Ascending aorta (tissue), 2 donors: ENCODE measurements around the gene AFF2. TPM values are rescaled to one million over a fixed set of nuclear protein-coding genes. Genes with fewer than 3 reads are reported as not detected.
"Not testable (repeated sequence)": the region's sequence is repeated elsewhere in the genome, so short reads cannot be mapped to it uniquely, and the experiment has no call there.

ENCODE experiments used
- DNase-seq, 2 donors: peaks; one replicate each; pipeline ENCODE4 v3.0.0-alpha.2; 2019; ENCODE audit warnings: low spot score in 2 of 2
- H3K27ac ChIP-seq, 2 donors: fragments of 200-600 bp; sonication (generic); one replicate each; pipeline ENCODE4 v1.5.1; 2016 to 2017; ENCODE audit warnings: mild to moderate bottlenecking in 1 of 2
- H3K27me3 ChIP-seq: fragments of 200-600 bp; sonication (generic); one replicate; pipeline ENCODE4 v1.5.1; 2017
- H3K36me3 ChIP-seq, 2 donors: fragments of 200-600 bp; sonication (generic); one replicate each; pipeline ENCODE4 v1.5.1; 2016
- H3K4me1 ChIP-seq, 2 donors: fragments of 200-600 bp; sonication (generic); one replicate each; pipeline ENCODE4 v1.5.1; 2016 to 2017; ENCODE audit warnings: mild to moderate bottlenecking in 1 of 2
- H3K4me3 ChIP-seq, 2 donors: fragments of 200-600 bp; sonication (generic); one replicate each; pipeline ENCODE4 v1.5.1; 2016 to 2017; ENCODE audit warnings: mild to moderate bottlenecking in 1 of 2
- H3K9me3 ChIP-seq, 2 donors: fragments of 200-600 bp; sonication (generic); one replicate each; pipeline ENCODE4 v1.5.1; 2016
- intact Hi-C: fragments of 100-400 bp; cut with DNase I; formaldehyde crosslinking; loops from one replicate; pipeline ENCODE4 v1.15.1; 2023
- total RNA-seq: library from RNA; depleted of rRNA; stranded (reverse); fragments of >200 nt; gene quantifications from one replicate; pipeline ENCODE4 v1.1.0, GENCODE V29; 2016
- TF ChIP-seq, protein P1 (sequence below), 3 experiments: fragments of 200-600 bp in 2 of 3; fragments of 450-650 bp in 1 of 3; sonication (generic) in 2 of 3; IDR thresholded peaks; one replicate each; pipeline ENCODE4 v1.5.1; 2016 to 2019; ENCODE audit warnings: antibody characterized with exemption in 3 of 3, mild to moderate bottlenecking in 1 of 3, moderate library complexity in 1 of 3

The AFF2 gene
- total RNA-seq, 1 donor from 2014 or later: 2.3 TPM

DNA sequence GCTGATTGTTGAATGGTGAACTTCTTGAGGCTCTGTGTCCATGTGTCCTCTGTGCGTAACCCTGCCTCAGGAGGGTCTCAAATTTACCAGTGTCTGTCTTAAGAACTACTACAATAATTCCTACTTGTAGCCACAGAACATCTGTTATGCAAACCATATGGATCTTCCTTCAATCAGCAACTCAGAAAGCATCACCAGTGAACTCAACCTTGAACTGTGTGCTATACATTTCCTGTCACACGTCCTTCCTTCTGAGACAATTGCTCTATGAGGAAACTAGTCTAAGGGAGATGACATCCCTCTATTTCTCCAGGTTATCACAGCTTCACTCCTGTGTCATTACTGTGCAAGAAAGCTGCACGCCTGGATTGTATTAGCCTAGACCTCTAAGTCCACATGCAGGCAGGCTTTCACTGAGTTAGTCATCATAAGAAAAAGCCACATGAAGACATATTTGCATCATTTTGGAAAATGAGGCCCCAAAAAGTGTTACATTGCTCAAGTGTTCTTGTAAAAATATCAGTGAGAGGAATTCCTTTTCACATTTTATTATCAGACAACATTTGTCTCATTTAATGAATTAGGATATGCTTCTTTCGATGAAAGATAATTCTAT is 157.8 kb downstream of the AFF2 start:
- no peak for DNase-seq
- Histone ChIP-seq H3K4me3 (no peak overlapping the region), H3K36me3 (no peaks in the 10 kb centered on the region), H3K9me3 (no peaks in the 10 kb centered on the region), H3K27ac (no peak overlapping the region), H3K4me1 (no peaks in the 10 kb centered on the region), H3K27me3 (no peaks in the 10 kb centered on the region)
- TF ChIP-seq, protein P1, sequence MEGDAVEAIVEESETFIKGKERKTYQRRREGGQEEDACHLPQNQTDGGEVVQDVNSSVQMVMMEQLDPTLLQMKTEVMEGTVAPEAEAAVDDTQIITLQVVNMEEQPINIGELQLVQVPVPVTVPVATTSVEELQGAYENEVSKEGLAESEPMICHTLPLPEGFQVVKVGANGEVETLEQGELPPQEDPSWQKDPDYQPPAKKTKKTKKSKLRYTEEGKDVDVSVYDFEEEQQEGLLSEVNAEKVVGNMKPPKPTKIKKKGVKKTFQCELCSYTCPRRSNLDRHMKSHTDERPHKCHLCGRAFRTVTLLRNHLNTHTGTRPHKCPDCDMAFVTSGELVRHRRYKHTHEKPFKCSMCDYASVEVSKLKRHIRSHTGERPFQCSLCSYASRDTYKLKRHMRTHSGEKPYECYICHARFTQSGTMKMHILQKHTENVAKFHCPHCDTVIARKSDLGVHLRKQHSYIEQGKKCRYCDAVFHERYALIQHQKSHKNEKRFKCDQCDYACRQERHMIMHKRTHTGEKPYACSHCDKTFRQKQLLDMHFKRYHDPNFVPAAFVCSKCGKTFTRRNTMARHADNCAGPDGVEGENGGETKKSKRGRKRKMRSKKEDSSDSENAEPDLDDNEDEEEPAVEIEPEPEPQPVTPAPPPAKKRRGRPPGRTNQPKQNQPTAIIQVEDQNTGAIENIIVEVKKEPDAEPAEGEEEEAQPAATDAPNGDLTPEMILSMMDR (IDR thresholded peaks at IDR 0.05): no peak
- intact Hi-C loops: no loop called here

DNA sequence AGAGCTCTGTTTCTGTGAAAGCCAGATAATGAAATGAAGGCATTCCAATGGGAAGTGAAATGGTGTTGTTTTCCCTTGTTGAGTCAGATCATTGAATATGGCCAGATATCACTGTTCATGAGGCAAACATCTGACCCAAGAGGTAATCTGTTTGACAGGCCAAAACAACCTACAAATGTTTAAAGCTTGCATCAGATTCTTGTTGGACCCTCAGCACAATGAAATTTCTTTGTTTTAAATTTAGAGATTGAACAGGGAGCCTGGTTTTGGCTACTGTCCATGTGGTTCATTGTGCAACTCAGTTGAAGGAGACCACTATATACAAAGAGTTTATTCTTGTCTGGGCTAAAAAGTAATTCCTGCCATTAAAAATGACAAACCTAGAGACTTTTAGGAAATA is 159.1 kb downstream of the AFF2 start:
- no peak overlapping the region for H3K4me3 ChIP-seq
- intact Hi-C loops: no loop called here
- TF ChIP-seq, protein P1 (IDR thresholded peaks at IDR 0.05): no peak
- H3K9me3 ChIP-seq: no peaks in the 10 kb centered on the region
- H3K4me1 ChIP-seq: no peaks in the 10 kb centered on the region
- no peaks in the 10 kb centered on the region for H3K27me3 ChIP-seq
- no peak overlapping the region for H3K27ac ChIP-seq
- no peak for DNase-seq
- H3K36me3 ChIP-seq: no peaks in the 10 kb centered on the region

DNA sequence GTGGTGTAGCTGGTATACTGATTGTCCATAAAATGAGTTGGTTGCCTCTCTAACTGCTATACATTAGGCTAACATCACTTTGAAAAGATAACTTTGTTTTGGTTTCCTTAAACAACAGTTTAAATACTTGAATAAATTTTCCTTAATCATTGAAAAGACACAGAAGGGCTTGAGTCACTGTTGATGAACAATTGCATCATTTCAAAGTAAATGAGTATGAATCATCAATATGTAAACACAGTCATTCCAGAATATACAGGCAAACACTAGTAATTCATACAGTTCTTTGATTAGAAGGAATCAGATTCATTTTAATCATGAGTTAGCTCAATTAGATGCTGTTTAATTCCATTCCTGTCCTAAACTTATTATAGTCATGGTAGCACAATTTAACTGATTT is 160.6 kb downstream of the AFF2 start:
- H3K27ac ChIP-seq: no peak overlapping the region
- TF ChIP-seq, protein P1 (IDR thresholded peaks at IDR 0.05): no peak
- H3K4me3 ChIP-seq: no peak overlapping the region
- no peaks in the 10 kb centered on the region for H3K9me3 ChIP-seq
- no peak for DNase-seq
- H3K4me1 ChIP-seq: no peaks in the 10 kb centered on the region
- intact Hi-C loops: no loop called here
- no peaks in the 10 kb centered on the region for H3K36me3 ChIP-seq
- H3K27me3 ChIP-seq: no peaks in the 10 kb centered on the region

DNA sequence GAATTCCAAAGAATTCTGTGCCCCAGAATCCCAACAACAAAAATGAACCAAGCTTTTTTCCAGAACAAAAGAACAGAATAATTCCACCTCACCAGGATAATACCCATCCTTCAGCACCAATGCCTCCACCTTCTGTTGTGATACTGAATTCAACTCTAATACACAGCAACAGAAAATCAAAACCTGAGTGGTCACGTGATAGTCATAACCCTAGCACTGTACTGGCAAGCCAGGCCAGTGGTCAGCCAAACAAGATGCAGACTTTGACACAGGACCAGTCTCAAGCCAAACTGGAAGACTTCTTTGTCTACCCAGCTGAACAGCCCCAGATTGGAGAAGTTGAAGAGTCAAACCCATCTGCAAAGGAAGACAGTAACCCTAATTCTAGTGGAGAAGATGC is 161.6 kb downstream of the AFF2 start:
- intact Hi-C loops: no loop called here
- Histone ChIP-seq H3K27ac (no peak overlapping the region), H3K36me3 (no peaks in the 10 kb centered on the region), H3K4me3 (no peak overlapping the region), H3K9me3 (no peaks in the 10 kb centered on the region), H3K27me3 (no peaks in the 10 kb centered on the region), H3K4me1 (no peaks in the 10 kb centered on the region)
- no peak for DNase-seq
- TF ChIP-seq, protein P1 (IDR thresholded peaks at IDR 0.05): no peak

DNA sequence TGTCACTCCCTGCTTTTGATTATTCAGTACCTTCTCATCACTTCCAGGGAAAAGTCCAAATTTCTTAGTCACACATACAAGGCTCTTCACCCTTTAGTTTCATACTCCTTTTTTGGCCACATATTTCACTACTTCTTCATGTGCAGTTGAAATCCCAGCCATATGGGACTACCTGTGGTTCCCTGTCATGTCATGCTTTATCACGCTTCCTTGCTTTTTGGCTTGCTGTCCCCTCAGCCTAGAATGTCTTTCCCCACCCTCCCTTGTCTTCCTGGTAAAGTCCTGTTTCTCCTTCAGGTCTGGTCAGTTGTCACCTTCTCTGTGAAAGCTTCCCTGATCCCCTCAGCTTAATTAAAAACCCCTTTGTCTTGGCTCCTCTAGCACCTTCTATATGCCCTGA is 163.8 kb downstream of the AFF2 start:
- no peak overlapping the region for H3K27ac ChIP-seq
- no peaks in the 10 kb centered on the region for H3K36me3 ChIP-seq
- H3K9me3 ChIP-seq: peaks cover 0 to 7% of the 10 kb centered on the region in 2 donors
- H3K4me1 ChIP-seq: no peaks in the 10 kb centered on the region
- intact Hi-C loops: no loop called here
- H3K27me3 ChIP-seq: no peaks in the 10 kb centered on the region
- no peak overlapping the region for H3K4me3 ChIP-seq
- DNase-seq: no peak
- TF ChIP-seq, protein P1 (IDR thresholded peaks at IDR 0.05): no peak

DNA sequence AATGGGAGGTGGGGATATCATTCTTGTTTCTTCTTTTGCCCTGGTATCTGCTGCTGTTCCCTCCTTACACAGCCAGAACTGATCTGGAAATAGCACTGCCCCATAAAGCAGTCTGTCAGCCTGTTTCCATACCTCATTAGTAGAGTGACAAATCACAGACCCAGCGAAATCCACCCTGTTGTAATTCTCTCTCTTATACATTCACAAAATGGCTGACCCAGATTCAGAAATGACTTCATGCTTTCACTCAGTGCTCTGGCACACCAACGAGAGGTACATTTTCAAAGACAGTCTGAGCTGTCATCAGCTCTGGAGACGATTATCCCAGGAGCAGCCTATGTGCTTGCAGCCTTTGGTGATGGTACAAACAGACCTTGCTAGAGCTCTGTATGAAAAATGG is 164.6 kb downstream of the AFF2 start:
- Histone ChIP-seq H3K9me3 (peaks cover 0 to 9% of the 10 kb centered on the region in 2 donors), H3K27me3 (no peaks in the 10 kb centered on the region), H3K36me3 (no peaks in the 10 kb centered on the region), H3K4me1 (no peaks in the 10 kb centered on the region), H3K4me3 (no peak overlapping the region), H3K27ac (no peak overlapping the region)
- DNase-seq: no peak
- intact Hi-C loops: no loop called here
- TF ChIP-seq, protein P1 (IDR thresholded peaks at IDR 0.05): no peak

DNA sequence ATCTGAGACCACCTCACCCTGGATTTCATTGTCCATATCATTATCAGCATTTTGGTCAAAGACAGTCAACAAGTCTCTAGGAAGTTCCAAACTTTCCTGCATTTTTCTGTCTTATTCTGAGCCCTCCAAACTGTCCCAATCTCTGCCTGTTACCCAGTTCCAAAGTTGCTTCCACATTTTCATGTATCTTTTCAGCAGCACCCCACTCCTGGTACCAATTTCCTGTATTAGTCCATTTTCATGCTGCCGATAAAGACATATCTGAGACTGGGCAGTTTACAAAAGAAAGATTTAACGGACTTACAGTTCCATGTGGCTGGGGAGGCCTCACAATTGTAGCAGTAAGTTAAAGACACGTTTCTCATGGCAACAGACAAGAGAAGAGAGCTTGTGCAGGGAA is 168.8 kb downstream of the AFF2 start:
- H3K4me1 ChIP-seq, DNase-seq, H3K4me3 ChIP-seq, H3K36me3 ChIP-seq, H3K27me3 ChIP-seq, intact Hi-C loops, H3K9me3 ChIP-seq, H3K27ac ChIP-seq: not testable (repeated sequence)
